Thyroid gland (tissue), 4 donors: ENCODE measurements around the gene OASL.

Experiments used
- POLR2A ChIP-seq, 2 donors: fragments of 450-650 bp; IDR thresholded peaks; one replicate each; pipeline ENCODE4 v1.6.1; 2017; ENCODE audit warnings: antibody characterized with exemption in 2 of 2, mild to moderate bottlenecking in 2 of 2, moderate library complexity in 1 of 2
- TF ChIP-seq, protein P1 (sequence below), 6 experiments: fragments of 200-600 bp in 3 of 6; fragments of 450-650 bp in 3 of 6; sonication (generic) in 3 of 6; IDR thresholded peaks; one replicate each; pipeline ENCODE4 v1.5.1; 2016 to 2019; ENCODE audit warnings: antibody characterized with exemption in 6 of 6, mild to moderate bottlenecking in 2 of 6, inconsistent platforms in 1 of 6, moderate library complexity in 1 of 6

GRCh38 chr12:121026274-121027045 lies 12.6 kb downstream of the OASL start:
- TF ChIP-seq, protein P1, sequence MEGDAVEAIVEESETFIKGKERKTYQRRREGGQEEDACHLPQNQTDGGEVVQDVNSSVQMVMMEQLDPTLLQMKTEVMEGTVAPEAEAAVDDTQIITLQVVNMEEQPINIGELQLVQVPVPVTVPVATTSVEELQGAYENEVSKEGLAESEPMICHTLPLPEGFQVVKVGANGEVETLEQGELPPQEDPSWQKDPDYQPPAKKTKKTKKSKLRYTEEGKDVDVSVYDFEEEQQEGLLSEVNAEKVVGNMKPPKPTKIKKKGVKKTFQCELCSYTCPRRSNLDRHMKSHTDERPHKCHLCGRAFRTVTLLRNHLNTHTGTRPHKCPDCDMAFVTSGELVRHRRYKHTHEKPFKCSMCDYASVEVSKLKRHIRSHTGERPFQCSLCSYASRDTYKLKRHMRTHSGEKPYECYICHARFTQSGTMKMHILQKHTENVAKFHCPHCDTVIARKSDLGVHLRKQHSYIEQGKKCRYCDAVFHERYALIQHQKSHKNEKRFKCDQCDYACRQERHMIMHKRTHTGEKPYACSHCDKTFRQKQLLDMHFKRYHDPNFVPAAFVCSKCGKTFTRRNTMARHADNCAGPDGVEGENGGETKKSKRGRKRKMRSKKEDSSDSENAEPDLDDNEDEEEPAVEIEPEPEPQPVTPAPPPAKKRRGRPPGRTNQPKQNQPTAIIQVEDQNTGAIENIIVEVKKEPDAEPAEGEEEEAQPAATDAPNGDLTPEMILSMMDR (IDR thresholded peaks at IDR 0.05), result no peak
- TF ChIP-seq POLR2A (IDR thresholded peaks at IDR 0.05), result no peak
